ENCODE results near the gene BBS12. TPM values are rescaled to one million over a fixed set of nuclear protein-coding genes. Genes with fewer than 3 reads are reported as not detected.
A peak's percentile ranks its signal among the peaks of the same experiment; 100 is the strongest.

BBS12 gene
- total and polyA plus RNA-seq, 9 of the 15 experiments (the other 6 are each of a cell fraction or from before 2014, with no cell fraction given): 2.7 to 6.5 (median 3.3) TPM

DNA sequence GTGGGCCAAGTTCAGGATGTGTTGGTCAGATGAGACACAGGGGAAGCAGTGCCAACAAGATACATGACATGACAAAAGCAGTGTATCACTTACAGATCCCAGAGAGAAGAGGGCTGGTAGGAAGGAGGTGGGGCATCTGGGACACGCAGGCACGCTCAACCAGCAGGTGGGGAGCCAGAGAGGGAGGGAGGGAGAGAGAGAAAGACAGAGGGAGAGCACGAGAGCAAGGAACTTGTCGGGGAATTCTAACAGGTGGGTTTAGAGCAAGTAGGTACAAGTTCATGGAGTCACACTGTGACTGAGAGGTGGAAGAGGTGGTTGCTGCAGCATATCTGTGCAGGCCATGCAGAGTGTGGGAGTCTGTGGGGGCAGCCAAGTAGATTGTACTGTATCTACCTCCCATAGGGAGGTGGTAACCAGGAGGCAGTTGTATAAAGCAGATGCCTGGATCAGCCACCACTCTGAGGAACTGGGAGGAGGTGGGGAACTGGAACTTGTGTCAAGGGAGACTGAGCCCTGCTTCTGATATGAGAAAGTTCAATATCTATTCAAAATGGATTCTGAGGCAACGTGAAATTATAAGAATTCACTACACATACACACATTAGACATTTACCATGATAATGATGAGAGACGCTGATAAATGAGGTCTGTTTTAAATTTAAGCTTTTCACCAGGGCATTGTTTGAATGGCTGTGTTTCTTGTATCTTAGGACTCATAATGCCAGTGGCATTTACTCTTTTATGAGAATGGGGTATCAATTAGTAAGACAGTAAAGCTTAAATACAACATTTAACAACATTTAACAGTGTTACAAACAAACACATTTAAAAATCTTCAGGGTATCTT, 43.7 kb downstream of the BBS12 start (continued):
- TF ChIP-seq SAFB2 (IDR thresholded peaks at IDR 0.05; ENCODE audit: borderline replicate concordance, low read depth, low read length, severe bottlenecking) (no peak), ZNF347 (CRISPR knock-in tag; IDR thresholded peaks at IDR 0.05; ENCODE audit: low read depth) (no peak), ARHGAP35 (IDR thresholded peaks at IDR 0.05; ENCODE audit: partially characterized antibody) (no peak), RBM14 (IDR thresholded peaks at IDR 0.05; ENCODE audit: borderline replicate concordance, insufficient read depth, low read depth, low read length) (no peak), RBM22 (IDR thresholded peaks at IDR 0.05; ENCODE audit: low read depth, low read length, poor library complexity, severe bottlenecking) (no peak), ZKSCAN1 (IDR thresholded peaks at IDR 0.05; ENCODE audit: low read depth, low read length) (no peak), TCFL5 (CRISPR knock-in tag; conservative IDR thresholded peaks at IDR 0.05) (no peak), ZNF184 (CRISPR knock-in tag; IDR thresholded peaks at IDR 0.05) (no peak), SIX5 (IDR thresholded peaks at IDR 0.05; ENCODE audit: borderline replicate concordance in 1 of 2, insufficient read depth in 1 of 2, low read depth in 1 of 2, low read length in 2 of 2) (no peak), ETV1 (tag; conservative IDR thresholded peaks at IDR 0.05; ENCODE audit: low read depth) (no peak), TCF3 (CRISPR knock-in tag; IDR thresholded peaks at IDR 0.05) (peak; percentile 85), XRCC4 (IDR thresholded peaks at IDR 0.05; ENCODE audit: extremely low read depth, insufficient read depth, insufficient read length) (no peak), STAT5B (CRISPR knock-in tag; IDR thresholded peaks at IDR 0.05) (no peak), FOXA3 (CRISPR knock-in tag; conservative IDR thresholded peaks at IDR 0.05 in 1 of 2, IDR thresholded peaks at IDR 0.05 in 1 of 2) (no peak), GATA2 (CRISPR knock-in tag; IDR thresholded peaks at IDR 0.05) (0 out of 2 replicates have a peak, but pooled peaks have one; percentile 7), NR3C1 (CRISPR knock-in tag; IDR thresholded peaks at IDR 0.05) (no peak)
- TF ChIP-seq, protein P1, sequence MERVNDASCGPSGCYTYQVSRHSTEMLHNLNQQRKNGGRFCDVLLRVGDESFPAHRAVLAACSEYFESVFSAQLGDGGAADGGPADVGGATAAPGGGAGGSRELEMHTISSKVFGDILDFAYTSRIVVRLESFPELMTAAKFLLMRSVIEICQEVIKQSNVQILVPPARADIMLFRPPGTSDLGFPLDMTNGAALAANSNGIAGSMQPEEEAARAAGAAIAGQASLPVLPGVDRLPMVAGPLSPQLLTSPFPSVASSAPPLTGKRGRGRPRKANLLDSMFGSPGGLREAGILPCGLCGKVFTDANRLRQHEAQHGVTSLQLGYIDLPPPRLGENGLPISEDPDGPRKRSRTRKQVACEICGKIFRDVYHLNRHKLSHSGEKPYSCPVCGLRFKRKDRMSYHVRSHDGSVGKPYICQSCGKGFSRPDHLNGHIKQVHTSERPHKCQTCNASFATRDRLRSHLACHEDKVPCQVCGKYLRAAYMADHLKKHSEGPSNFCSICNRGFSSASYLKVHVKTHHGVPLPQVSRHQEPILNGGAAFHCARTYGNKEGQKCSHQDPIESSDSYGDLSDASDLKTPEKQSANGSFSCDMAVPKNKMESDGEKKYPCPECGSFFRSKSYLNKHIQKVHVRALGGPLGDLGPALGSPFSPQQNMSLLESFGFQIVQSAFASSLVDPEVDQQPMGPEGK (CRISPR knock-in tag; IDR thresholded peaks at IDR 0.05; ENCODE audit: borderline replicate concordance): no peak
- TF ChIP-seq, protein P2, sequence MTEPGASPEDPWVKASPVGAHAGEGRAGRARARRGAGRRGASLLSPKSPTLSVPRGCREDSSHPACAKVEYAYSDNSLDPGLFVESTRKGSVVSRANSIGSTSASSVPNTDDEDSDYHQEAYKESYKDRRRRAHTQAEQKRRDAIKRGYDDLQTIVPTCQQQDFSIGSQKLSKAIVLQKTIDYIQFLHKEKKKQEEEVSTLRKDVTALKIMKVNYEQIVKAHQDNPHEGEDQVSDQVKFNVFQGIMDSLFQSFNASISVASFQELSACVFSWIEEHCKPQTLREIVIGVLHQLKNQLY (CRISPR knock-in tag; conservative IDR thresholded peaks at IDR 0.05): no peak
- TF ChIP-seq, protein P3, sequence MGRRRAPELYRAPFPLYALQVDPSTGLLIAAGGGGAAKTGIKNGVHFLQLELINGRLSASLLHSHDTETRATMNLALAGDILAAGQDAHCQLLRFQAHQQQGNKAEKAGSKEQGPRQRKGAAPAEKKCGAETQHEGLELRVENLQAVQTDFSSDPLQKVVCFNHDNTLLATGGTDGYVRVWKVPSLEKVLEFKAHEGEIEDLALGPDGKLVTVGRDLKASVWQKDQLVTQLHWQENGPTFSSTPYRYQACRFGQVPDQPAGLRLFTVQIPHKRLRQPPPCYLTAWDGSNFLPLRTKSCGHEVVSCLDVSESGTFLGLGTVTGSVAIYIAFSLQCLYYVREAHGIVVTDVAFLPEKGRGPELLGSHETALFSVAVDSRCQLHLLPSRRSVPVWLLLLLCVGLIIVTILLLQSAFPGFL (CRISPR knock-in tag; IDR thresholded peaks at IDR 0.05): no peak
- TF ChIP-seq, protein P4, sequence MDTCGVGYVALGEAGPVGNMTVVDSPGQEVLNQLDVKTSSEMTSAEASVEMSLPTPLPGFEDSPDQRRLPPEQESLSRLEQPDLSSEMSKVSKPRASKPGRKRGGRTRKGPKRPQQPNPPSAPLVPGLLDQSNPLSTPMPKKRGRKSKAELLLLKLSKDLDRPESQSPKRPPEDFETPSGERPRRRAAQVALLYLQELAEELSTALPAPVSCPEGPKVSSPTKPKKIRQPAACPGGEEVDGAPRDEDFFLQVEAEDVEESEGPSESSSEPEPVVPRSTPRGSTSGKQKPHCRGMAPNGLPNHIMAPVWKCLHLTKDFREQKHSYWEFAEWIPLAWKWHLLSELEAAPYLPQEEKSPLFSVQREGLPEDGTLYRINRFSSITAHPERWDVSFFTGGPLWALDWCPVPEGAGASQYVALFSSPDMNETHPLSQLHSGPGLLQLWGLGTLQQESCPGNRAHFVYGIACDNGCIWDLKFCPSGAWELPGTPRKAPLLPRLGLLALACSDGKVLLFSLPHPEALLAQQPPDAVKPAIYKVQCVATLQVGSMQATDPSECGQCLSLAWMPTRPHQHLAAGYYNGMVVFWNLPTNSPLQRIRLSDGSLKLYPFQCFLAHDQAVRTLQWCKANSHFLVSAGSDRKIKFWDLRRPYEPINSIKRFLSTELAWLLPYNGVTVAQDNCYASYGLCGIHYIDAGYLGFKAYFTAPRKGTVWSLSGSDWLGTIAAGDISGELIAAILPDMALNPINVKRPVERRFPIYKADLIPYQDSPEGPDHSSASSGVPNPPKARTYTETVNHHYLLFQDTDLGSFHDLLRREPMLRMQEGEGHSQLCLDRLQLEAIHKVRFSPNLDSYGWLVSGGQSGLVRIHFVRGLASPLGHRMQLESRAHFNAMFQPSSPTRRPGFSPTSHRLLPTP (IDR thresholded peaks at IDR 0.05; ENCODE audit: borderline replicate concordance, extremely low read depth, insufficient read length): no peak

Measured in K562 (cell line).